ENCODE results near the gene FLYWCH1. TPM values are rescaled to one million over a fixed set of nuclear protein-coding genes. Genes with fewer than 3 reads are reported as not detected.
"Not testable (repeated sequence)": the region's sequence is repeated elsewhere in the genome, so short reads cannot be mapped to it uniquely, and the experiment has no call there.

Gene FLYWCH1
- total RNA-seq, 1 experiment from 2014 or later, result 13.5 TPM

DNA sequence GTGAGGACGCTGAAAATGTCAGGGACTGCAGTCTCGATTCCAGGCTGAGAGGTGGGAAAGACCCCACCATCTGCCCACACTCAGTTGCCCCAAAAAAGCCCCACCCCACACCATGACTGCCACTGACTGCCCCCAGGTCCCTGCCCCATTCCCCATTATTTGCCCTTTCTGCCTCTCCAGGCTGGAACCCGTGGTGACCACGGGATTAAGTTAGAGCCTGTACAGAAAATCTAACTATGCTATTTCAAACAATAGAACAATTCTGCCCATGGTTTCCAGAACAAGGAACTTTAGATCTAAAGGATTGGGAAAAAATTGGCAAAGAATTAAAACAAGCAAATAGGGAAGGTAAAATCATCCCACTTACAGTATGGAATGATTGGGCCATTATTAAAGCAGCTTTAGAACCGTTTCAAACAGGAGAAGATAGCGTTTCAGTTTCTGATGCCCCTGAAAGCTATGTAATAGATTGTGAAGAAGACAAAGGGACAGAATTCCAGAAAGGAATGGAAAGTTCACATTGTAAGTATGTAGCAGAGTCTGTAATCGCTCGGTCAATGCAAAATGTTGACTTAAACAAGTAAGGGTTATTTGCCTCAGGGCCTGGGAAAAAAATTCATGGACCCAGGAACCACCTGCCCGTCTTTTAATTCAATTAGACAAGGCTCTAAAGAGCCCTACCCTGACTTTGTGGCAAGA lies 14.4 kb downstream of the FLYWCH1 start:
- DNase-seq (ENCODE audit: low read depth), result no peak

GRCh38 chr16:2926650-2926999 lies 14.9 kb downstream of the FLYWCH1 start:
- no peak for DNase-seq (ENCODE audit: low read depth)

DNA sequence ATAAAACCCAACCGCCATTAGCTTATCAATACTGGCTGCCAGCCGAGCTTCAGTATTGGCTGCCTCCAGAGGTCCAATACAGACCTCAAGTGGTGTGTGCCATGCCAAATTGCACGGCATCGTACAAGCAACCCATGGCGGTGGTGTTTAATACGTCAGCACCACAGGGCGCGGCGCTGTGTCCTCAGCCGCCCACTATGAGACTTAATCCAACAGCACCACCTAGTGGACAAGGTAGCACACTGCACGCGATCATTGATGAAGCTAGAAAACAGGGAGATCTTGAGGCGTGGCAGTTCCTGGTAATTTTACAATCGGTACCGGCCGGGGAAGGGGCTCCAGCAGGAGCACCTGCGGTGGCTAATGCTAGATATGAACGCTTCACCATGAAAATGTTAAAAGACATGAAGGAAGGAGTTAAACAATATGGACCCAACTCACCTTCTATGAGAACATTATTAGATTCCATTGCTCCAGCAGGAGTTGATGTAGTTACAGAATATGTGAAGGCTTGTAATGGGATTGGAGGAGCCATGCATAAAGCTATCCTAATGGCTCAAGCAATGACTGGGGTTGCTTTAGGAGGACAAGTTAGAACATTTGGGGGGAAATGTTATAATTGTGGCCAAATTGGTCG lies 15.4 kb downstream of the FLYWCH1 start:
- DNase-seq (ENCODE audit: low read depth), result peak; percentile 79

- not testable (repeated sequence) for DNase-seq (ENCODE audit: low read depth)
These were observed 16.4 kb downstream of the FLYWCH1 start for GRCh38 chr16:2928151-2928550.

DNA sequence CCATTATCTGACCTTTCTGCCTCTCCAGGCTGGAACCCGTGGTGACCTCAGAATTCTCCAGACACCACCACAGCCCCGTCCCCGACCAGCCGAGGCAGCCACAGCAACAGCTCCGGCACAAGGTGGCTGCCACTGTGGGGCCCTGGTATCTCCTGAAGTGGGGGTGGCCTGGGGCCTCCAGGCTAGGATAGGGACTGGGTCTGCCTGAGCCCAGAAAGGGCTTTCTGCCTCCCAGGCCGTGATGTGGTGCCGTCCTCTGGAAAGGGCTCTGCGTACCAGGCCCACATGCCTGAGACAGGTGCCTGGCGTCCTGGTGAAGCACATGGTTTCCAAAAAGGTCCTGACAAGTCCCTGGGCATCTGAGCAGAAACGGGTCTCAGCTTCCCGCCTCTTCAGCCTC lies 17.1 kb downstream of the FLYWCH1 start:
- DNase-seq (ENCODE audit: low read depth), result no peak

GRCh38 chr16:2929693-2930092 lies 18.0 kb downstream of the FLYWCH1 start:
- DNase-seq (ENCODE audit: low read depth), result no peak

DNA sequence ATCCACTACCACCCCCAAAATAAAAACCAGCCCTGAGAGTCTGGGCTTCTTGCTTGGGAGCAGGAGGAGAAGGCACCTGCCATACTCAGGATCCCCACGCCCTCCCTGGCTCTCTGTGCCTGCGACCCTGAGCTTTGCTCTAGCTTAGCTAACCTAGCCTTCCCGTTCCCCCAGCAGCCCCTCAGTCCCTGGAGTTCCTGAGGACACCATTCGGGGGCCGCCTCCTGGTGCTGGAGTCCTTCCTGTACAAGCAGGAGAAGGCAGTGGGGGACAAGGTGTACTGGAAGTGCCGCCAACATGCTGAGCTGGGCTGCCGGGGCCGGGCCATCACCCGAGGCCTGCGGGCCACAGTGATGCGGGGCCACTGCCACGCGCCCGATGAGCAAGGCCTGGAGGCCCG lies 18.5 kb downstream of the FLYWCH1 start:
- no peak for DNase-seq (ENCODE audit: low read depth)

GRCh38 chr16:2931231-2931914 lies 19.6 kb downstream of the FLYWCH1 start:
- DNase-seq (ENCODE audit: low read depth), result not testable (repeated sequence)

- no peak for DNase-seq (ENCODE audit: low read depth)
These were observed 21.4 kb downstream of the FLYWCH1 start for GRCh38 chr16:2933136-2933535.

GRCh38 chr16:2933701-2934100 lies 22.0 kb downstream of the FLYWCH1 start:
- DNase-seq (ENCODE audit: low read depth), result no peak

- DNase-seq (ENCODE audit: low read depth), result no peak
These were observed 22.7 kb downstream of the FLYWCH1 start for GRCh38 chr16:2934450-2934849.

- DNase-seq (ENCODE audit: low read depth), result no peak
These were observed 24.8 kb downstream of the FLYWCH1 start for GRCh38 chr16:2936436-2937011.

DNA sequence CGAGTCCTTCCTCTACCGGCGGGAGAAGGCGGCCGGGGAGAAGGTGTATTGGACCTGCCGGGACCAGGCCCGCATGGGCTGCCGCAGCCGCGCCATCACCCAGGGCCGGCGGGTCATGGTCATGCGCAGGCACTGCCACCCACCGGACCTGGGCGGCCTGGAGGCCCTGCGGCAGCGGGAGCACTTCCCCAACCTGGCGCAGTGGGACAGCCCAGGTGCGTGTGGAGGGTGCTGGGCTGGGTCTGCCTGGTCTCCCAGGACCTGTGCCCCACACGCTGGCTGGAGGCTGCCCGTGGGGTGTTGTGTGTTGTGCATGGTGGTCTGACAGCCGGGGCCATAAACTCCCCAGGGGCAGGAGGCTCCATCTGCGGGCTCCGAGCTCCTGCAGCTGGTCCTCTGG lies 25.4 kb downstream of the FLYWCH1 start:
- DNase-seq (ENCODE audit: low read depth), result no peak

GRCh38 chr16:2938206-2938605 lies 26.5 kb downstream of the FLYWCH1 start:
- no peak for DNase-seq (ENCODE audit: low read depth)

- no peak for DNase-seq (ENCODE audit: low read depth)
These were observed 28.2 kb downstream of the FLYWCH1 start for GRCh38 chr16:2939968-2940367.

GRCh38 chr16:2942045-2942444 lies 30.3 kb downstream of the FLYWCH1 start:
- no peak for DNase-seq (ENCODE audit: low read depth)

- DNase-seq (ENCODE audit: low read depth), result not testable (repeated sequence)
These were observed 32.0 kb downstream of the FLYWCH1 start for GRCh38 chr16:2943716-2944115.

- no peak for DNase-seq (ENCODE audit: low read depth)
These were observed 34.9 kb downstream of the FLYWCH1 start for GRCh38 chr16:2946649-2947048.

DNA sequence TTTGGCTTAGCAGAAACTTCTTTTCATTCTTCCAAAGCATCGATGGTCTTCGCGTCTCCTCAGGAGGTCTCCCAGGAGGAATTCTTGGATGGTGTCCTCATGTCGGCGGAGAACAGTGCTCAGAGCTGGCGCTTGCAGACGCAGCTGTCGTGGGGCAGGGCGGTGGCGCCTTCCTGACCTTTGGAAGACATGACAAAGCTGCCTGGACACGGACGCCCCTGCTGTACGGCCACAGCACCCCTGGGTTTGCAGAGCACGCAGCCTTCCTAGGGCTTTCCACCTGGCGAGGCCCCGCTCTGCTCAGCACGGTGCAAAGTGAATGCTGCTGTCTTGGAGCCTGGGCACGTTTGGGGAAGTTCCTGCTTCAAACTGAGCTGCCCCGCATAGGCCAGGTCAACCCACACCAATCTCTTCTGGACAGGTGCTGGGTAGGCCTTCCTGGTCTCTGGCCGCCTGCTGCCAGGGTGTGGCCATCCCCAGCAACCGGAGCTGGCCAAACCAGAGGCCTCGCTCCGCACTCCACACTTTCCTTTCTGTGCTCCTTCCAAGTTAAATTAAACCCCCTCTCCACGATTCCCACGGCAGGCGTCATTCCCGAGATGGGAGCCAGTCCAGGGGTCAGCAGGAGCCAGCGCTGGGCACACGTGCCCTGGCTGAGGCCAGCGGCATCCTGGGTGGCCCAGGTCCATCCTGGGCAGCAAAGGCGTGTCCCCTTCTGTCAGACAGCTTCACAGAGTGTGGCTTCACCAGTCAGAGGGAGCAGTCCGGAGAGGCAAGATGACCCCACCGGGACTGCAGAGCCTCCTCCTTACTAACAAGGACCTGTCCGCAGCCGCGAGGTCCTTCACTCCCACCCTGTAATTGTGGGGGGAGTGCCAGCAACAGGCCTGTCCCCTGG lies 37.3 kb downstream of the FLYWCH1 start:
- DNase-seq (ENCODE audit: low read depth), result no peak

- DNase-seq (ENCODE audit: low read depth), result no peak
These were observed 38.1 kb downstream of the FLYWCH1 start for GRCh38 chr16:2949705-2950352.

- DNase-seq (ENCODE audit: low read depth), result no peak
These were observed 38.6 kb downstream of the FLYWCH1 start for GRCh38 chr16:2950353-2950724.
